ENCODE measurements around the gene FOXK1. TPM values are rescaled to one million over a fixed set of nuclear protein-coding genes. Genes with fewer than 3 reads are reported as not detected.
"Not testable (repeated sequence)": the region's sequence is repeated elsewhere in the genome, so short reads cannot be mapped to it uniquely, and the experiment has no call there.

Gene FOXK1
- total and polyA plus RNA-seq, 9 of the 15 experiments (the other 6 are each of a cell fraction or from before 2014, with no cell fraction given): 0.32 to 45.5 (median 8.1) TPM

GRCh38 chr7:4801839-4802231, 119.7 kb downstream of the FOXK1 start:
- Histone ChIP-seq H3K4me1 (replicated peaks in 1 of 2; ENCODE audit: control insufficient read depth in 2 of 2, insufficient read depth in 2 of 2, low read length in 2 of 2) (peaks cover 0 to 56% of the 10 kb centered on the region in 2 experiments; a peak in 2 of 5 replicates), H4K20me1 (replicated peaks; ENCODE audit: control insufficient read depth, insufficient read depth, low read length) (peaks cover 12% of the 10 kb centered on the region; the same call in 1 of the 2 replicates), H3K79me2 (ENCODE audit: control insufficient read depth, insufficient read depth, low read length) (no peaks in the 10 kb centered on the region), H3K27ac (ENCODE audit: extremely low read depth, low read depth, low read length) (no peak overlapping the region), H3K4me2 (ENCODE audit: insufficient read depth, low read length) (no peak overlapping the region), H3K9me1 (ENCODE audit: control insufficient read depth, insufficient read depth, low read length) (no peaks in the 10 kb centered on the region), H2AFZ (ENCODE audit: low read depth, low read length) (no peak overlapping the region), H3K36me3 (ENCODE audit: control insufficient read depth, insufficient read depth, low read length) (no peaks in the 10 kb centered on the region), H3K9me3 (replicated peaks; ENCODE audit: control insufficient read depth, insufficient read depth, low read depth, low read length) (no peaks in the 10 kb centered on the region), H3K9ac (ENCODE audit: insufficient read depth in 1 of 2, low read depth in 2 of 2, low read length in 2 of 2) (no peak overlapping the region), H3K4me3 (no peak overlapping the region), H3K27me3 (ENCODE audit: control insufficient read depth in 2 of 2, insufficient read depth in 2 of 2, low read length in 2 of 2) (peaks cover 0 to 3% of the 10 kb centered on the region in 2 experiments; a peak in 2 of 5 replicates)
- FAIRE-seq (no peak), DNase-seq (ENCODE audit: extremely low read depth in 1 of 4, low spot score in 3 of 4) (no peak), ATAC-seq (no peak)
- intact Hi-C loops (cut with micrococcal nuclease) (no loop called here), in situ Hi-C loops (cut with MboI) (no loop called here)
- CTCF ChIA-PET (ENCODE audit: low intra/inter-chr PET ratio): no interaction called here
- WGBS (ENCODE audit: insufficient coverage, low coverage, missing lambda C conversion rate): 36% methylated on average over 6 of the region's 18 CpGs
- POLR2A ChIA-PET: no interaction called here
- no TSS peak for BruUV-seq (replicated peaks)
- TF ChIP-seq MCM5 (IDR thresholded peaks at IDR 0.05; ENCODE audit: low read depth) (no peak), KDM1A (IDR thresholded peaks at IDR 0.05) (no peak), U2AF2 (optimal IDR thresholded peaks at IDR 0.05; ENCODE audit: low read depth, low read length) (no peak), POLR2G (IDR thresholded peaks at IDR 0.05; ENCODE audit: low read depth, low read length) (peak; percentile 4; the same call in 1 of the 2 replicates), MTA1 (IDR thresholded peaks at IDR 0.05; ENCODE audit: borderline replicate concordance) (no peak)

GRCh38 chr7:4802577-4802976, 120.5 kb downstream of the FOXK1 start:
- H3K9me3 ChIP-seq (replicated peaks; ENCODE audit: control insufficient read depth, insufficient read depth, low read depth, low read length); POLR2A ChIA-PET; H3K9ac ChIP-seq (ENCODE audit: insufficient read depth in 1 of 2, low read depth in 2 of 2, low read length in 2 of 2); H3K79me2 ChIP-seq (ENCODE audit: control insufficient read depth, insufficient read depth, low read length); CTCF ChIA-PET (ENCODE audit: low intra/inter-chr PET ratio); FAIRE-seq; H3K27ac ChIP-seq (ENCODE audit: extremely low read depth, low read depth, low read length); intact Hi-C loops (cut with micrococcal nuclease); H3K9me1 ChIP-seq (ENCODE audit: control insufficient read depth, insufficient read depth, low read length); H3K36me3 ChIP-seq (ENCODE audit: control insufficient read depth, insufficient read depth, low read length); H3K4me2 ChIP-seq (ENCODE audit: insufficient read depth, low read length); H3K27me3 ChIP-seq (ENCODE audit: control insufficient read depth in 2 of 2, insufficient read depth in 2 of 2, low read length in 2 of 2); H3K4me3 ChIP-seq; ATAC-seq; BruUV-seq (replicated peaks); H2AFZ ChIP-seq (ENCODE audit: low read depth, low read length); DNase-seq (ENCODE audit: extremely low read depth in 1 of 4, low spot score in 3 of 4); in situ Hi-C loops (cut with MboI): not testable (repeated sequence)
- Histone ChIP-seq H3K4me1 (replicated peaks in 1 of 2; ENCODE audit: control insufficient read depth in 2 of 2, insufficient read depth in 2 of 2, low read length in 2 of 2) (peaks cover 0 to 53% of the 10 kb centered on the region in 2 experiments; a peak in 2 of 5 replicates), H4K20me1 (replicated peaks; ENCODE audit: control insufficient read depth, insufficient read depth, low read length) (peaks cover 12% of the 10 kb centered on the region; the same call in 1 of the 2 replicates)
- no CpG with 5 or more reads among the region's 23 CpGs for WGBS (ENCODE audit: insufficient coverage, low coverage, missing lambda C conversion rate)

Measured in K562 (cell line).